ENCODE results near the gene AGT.

- no peak for TF ChIP-seq CTCF (IDR thresholded peaks at IDR 0.05)
- TF ChIP-seq POLR2A (IDR thresholded peaks at IDR 0.05) = no peak
These were observed 14.9 kb upstream of the AGT start for GRCh38 chr1:230728710-230729392.
